T-helper 1 cell (primary cell): ENCODE results near the gene CDAN1.

Source experiments
- DNase-seq, 5 donors: peaks; one replicate each; pipeline ENCODE4 v3.0.0-alpha.2; 2012 to 2020

Gene CDAN1

GRCh38 chr15:42707873-42708544 is 28.9 kb downstream of the CDAN1 start:
- no peak for DNase-seq

GRCh38 chr15:42707068-42707467 is 29.9 kb downstream of the CDAN1 start:
- no peak for DNase-seq

GRCh38 chr15:42705336-42705735 is 31.6 kb downstream of the CDAN1 start:
- DNase-seq, result no peak

- peak in 4 of 5 donors; percentile 35 to 66 (median 44) for DNase-seq
Observed at GRCh38 chr15:42704492-42704926, 32.4 kb downstream of the CDAN1 start.

- DNase-seq, result no peak
Observed at GRCh38 chr15:42696626-42697025, 40.3 kb downstream of the CDAN1 start.

GRCh38 chr15:42695527-42696071 is 41.3 kb downstream of the CDAN1 start:
- DNase-seq, result no peak

GRCh38 chr15:42694398-42694797 is 42.5 kb downstream of the CDAN1 start:
- no peak for DNase-seq

GRCh38 chr15:42693942-42694341 is 43.0 kb downstream of the CDAN1 start:
- no peak for DNase-seq

GRCh38 chr15:42693496-42693895 is 43.4 kb downstream of the CDAN1 start:
- no peak for DNase-seq

GRCh38 chr15:42692997-42693396 is 43.9 kb downstream of the CDAN1 start:
- no peak for DNase-seq

- DNase-seq, result no peak
Observed at GRCh38 chr15:42692536-42692935, 44.4 kb downstream of the CDAN1 start.

- DNase-seq, result no peak
Observed at GRCh38 chr15:42691770-42692169, 45.2 kb downstream of the CDAN1 start.

- peak in 1 of 5 donors; percentile 16 for DNase-seq
Observed at GRCh38 chr15:42691308-42691707, 45.6 kb downstream of the CDAN1 start.

- no peak for DNase-seq
Observed at GRCh38 chr15:42688301-42688700, 48.6 kb downstream of the CDAN1 start.

- DNase-seq, result no peak
Observed at GRCh38 chr15:42687740-42688139, 49.2 kb downstream of the CDAN1 start.

GRCh38 chr15:42686281-42686680 is 50.6 kb downstream of the CDAN1 start:
- no peak for DNase-seq

GRCh38 chr15:42681119-42681518 is 55.8 kb downstream of the CDAN1 start:
- no peak for DNase-seq

- peak in 1 of 5 donors; percentile 81 for DNase-seq
Observed at GRCh38 chr15:42680142-42680482, 56.8 kb downstream of the CDAN1 start.

GRCh38 chr15:42679285-42680141 is 57.4 kb downstream of the CDAN1 start:
- no peak for DNase-seq

GRCh38 chr15:42675021-42675420 is 61.9 kb downstream of the CDAN1 start:
- DNase-seq, result no peak

- DNase-seq, result no peak
Observed at GRCh38 chr15:42674472-42674871, 62.5 kb downstream of the CDAN1 start.
